Activated naive CD4-positive, alpha-beta T cell treated with anti-CD3 and anti-CD28 coated beads for 36 hours (primary cell): ENCODE results near the gene CORO1C. TPM values are rescaled to one million over a fixed set of nuclear protein-coding genes. Genes with fewer than 3 reads are reported as not detected.
"Not testable (repeated sequence)": the region's sequence is repeated elsewhere in the genome, so short reads cannot be mapped to it uniquely, and the experiment has no call there.

Experiments used
- CTCF ChIA-PET: fragments of 350-600 bp; sonication (Branson Sonifier 250); formaldehyde crosslinking; loops from one replicate; lab custom pipeline; 2021; ENCODE audit warnings: antibody characterized with exemption; lab: Charles Lee
- DNase-seq: peaks from one replicate; pipeline ENCODE4 v3.0.0-alpha.2; 2020
- H3K27ac Mint-ChIP-seq: one replicate; pipeline ENCODE4 v1.8.0; 2021; ENCODE audit warnings: mild to moderate bottlenecking, mixed read lengths
- H3K27me3 Mint-ChIP-seq: one replicate; pipeline ENCODE4 v1.8.0; 2021; ENCODE audit warnings: low read depth, mixed read lengths
- H3K36me3 Mint-ChIP-seq: one replicate; pipeline ENCODE4 v1.8.0; 2021; ENCODE audit warnings: low read depth, mixed read lengths
- H3K4me1 Mint-ChIP-seq: one replicate; pipeline ENCODE4 v1.8.0; 2021; ENCODE audit warnings: low read depth, mixed read lengths
- H3K4me3 Mint-ChIP-seq: one replicate; pipeline ENCODE4 v1.8.0; 2021; ENCODE audit warnings: mild to moderate bottlenecking, moderate library complexity, mixed read lengths
- H3K9me3 Mint-ChIP-seq: one replicate; pipeline ENCODE4 v1.8.0; 2021; ENCODE audit warnings: mixed read lengths
- intact Hi-C: fragments of 100-400 bp; cut with micrococcal nuclease; formaldehyde crosslinking; loops from one replicate; pipeline ENCODE4 v1.15.1; 2023
- total RNA-seq, 2 experiments: library from RNA; stranded (reverse); gene quantifications; one replicate each; pipeline ENCODE4 v1.2.3, GENCODE V29; 2021

CORO1C gene
- total RNA-seq: 10 to 100 TPM; 36.4 to 43.7 TPM

GRCh38 chr12:108731105-108731865, at the start of gene CORO1C:
Gene CORO1C, minus strand, starts transcription at chr12:108731518. Its CDS starts 30,200 bp downstream, at chr12:108701318.
- H3K4me3 Mint-ChIP-seq: peak within 1 kb of the TSS; percentile 89
- no peaks in the 10 kb centered on the region for H3K36me3 Mint-ChIP-seq
- CTCF ChIA-PET: interaction anchor here (0.8 to 1.9 kb wide), 3 partner anchors 32 to 73 kb away, joined by 5 to 10 read pairs (median 6); no protein-coding TSS in a partner anchor
- DNase-seq: peak; percentile 96
- no peaks in the 10 kb centered on the region for H3K27me3 Mint-ChIP-seq
- intact Hi-C loops: loop anchor here (1.0 to 2.0 kb wide), 11 partner anchors 40 to 423 kb away; partner anchors contain the start of genes ALKBH2, ISCU, SSH1 and UNG
- H3K9me3 Mint-ChIP-seq: no peaks in the 10 kb centered on the region
- peak within 1 kb of the TSS; percentile 87 for H3K27ac Mint-ChIP-seq
- peaks cover 29% of the 10 kb centered on the region for H3K4me1 Mint-ChIP-seq

- Mint-ChIP-seq H3K27me3 (no peaks in the 10 kb centered on the region), H3K4me1 (no peaks in the 10 kb centered on the region), H3K9me3 (no peaks in the 10 kb centered on the region), H3K4me3 (no peak overlapping the region), H3K27ac (no peak overlapping the region), H3K36me3 (no peaks in the 10 kb centered on the region)
- intact Hi-C loops: no loop called here
- no peak for DNase-seq
- CTCF ChIA-PET: no interaction called here
Measured at GRCh38 chr12:108779998-108780688, 48.8 kb upstream of the CORO1C start.

- H3K36me3 Mint-ChIP-seq: no peaks in the 10 kb centered on the region
- intact Hi-C loops: no loop called here
- no peaks in the 10 kb centered on the region for H3K4me1 Mint-ChIP-seq
- no peaks in the 10 kb centered on the region for H3K27me3 Mint-ChIP-seq
- CTCF ChIA-PET: interaction anchor here (0.8 kb wide), 1 partner anchor 25 kb away, joined by 4 read pairs; no protein-coding TSS in a partner anchor
- H3K9me3 Mint-ChIP-seq: no peaks in the 10 kb centered on the region
- H3K27ac Mint-ChIP-seq: no peak overlapping the region
- H3K4me3 Mint-ChIP-seq: no peak overlapping the region
- no peak for DNase-seq
Measured at GRCh38 chr12:108778053-108778452, 46.7 kb upstream of the CORO1C start.

- H3K27ac Mint-ChIP-seq: no peak overlapping the region
- no peak overlapping the region for H3K4me3 Mint-ChIP-seq
- intact Hi-C loops: no loop called here
- H3K36me3 Mint-ChIP-seq: no peaks in the 10 kb centered on the region
- H3K9me3 Mint-ChIP-seq: no peaks in the 10 kb centered on the region
- CTCF ChIA-PET: interaction anchor here (1.5 kb wide), 1 partner anchor 27 kb away, joined by 3 read pairs; no protein-coding TSS in a partner anchor
- DNase-seq: no peak
- H3K27me3 Mint-ChIP-seq: no peaks in the 10 kb centered on the region
- no peaks in the 10 kb centered on the region for H3K4me1 Mint-ChIP-seq
Measured at GRCh38 chr12:108777156-108777555, 45.8 kb upstream of the CORO1C start.

GRCh38 chr12:108773798-108774788, 42.8 kb upstream of the CORO1C start:
- intact Hi-C loops: no loop called here
- Mint-ChIP-seq H3K9me3 (no peaks in the 10 kb centered on the region), H3K4me3 (no peak overlapping the region), H3K4me1 (no peaks in the 10 kb centered on the region), H3K27me3 (peaks cover 4% of the 10 kb centered on the region), H3K27ac (no peak overlapping the region), H3K36me3 (no peaks in the 10 kb centered on the region)
- DNase-seq: no peak
- CTCF ChIA-PET: no interaction called here

GRCh38 chr12:108772891-108773797, 41.8 kb upstream of the CORO1C start:
- CTCF ChIA-PET: no interaction called here
- no peak for DNase-seq
- intact Hi-C loops: no loop called here
- Mint-ChIP-seq H3K36me3 (no peaks in the 10 kb centered on the region), H3K27ac (no peak overlapping the region), H3K9me3 (no peaks in the 10 kb centered on the region), H3K4me3 (no peak overlapping the region), H3K27me3 (peaks cover 6% of the 10 kb centered on the region), H3K4me1 (no peaks in the 10 kb centered on the region)

GRCh38 chr12:108772247-108772646, 40.9 kb upstream of the CORO1C start:
- CTCF ChIA-PET: interaction anchor here (0.9 to 2.7 kb wide), 2 partner anchors 53 to 108 kb away, joined by 3 to 15 read pairs; no protein-coding TSS in a partner anchor
- H3K27ac Mint-ChIP-seq: no peak overlapping the region
- H3K4me1 Mint-ChIP-seq: no peaks in the 10 kb centered on the region
- H3K9me3 Mint-ChIP-seq: no peaks in the 10 kb centered on the region
- no peaks in the 10 kb centered on the region for H3K36me3 Mint-ChIP-seq
- DNase-seq: no peak
- peaks cover 6% of the 10 kb centered on the region for H3K27me3 Mint-ChIP-seq
- no peak overlapping the region for H3K4me3 Mint-ChIP-seq
- intact Hi-C loops: no loop called here

GRCh38 chr12:108771835-108772234, 40.5 kb upstream of the CORO1C start:
- H3K4me3 Mint-ChIP-seq, intact Hi-C loops, DNase-seq, H3K36me3 Mint-ChIP-seq, H3K9me3 Mint-ChIP-seq, H3K27me3 Mint-ChIP-seq, H3K27ac Mint-ChIP-seq, H3K4me1 Mint-ChIP-seq: not testable (repeated sequence)
- CTCF ChIA-PET: interaction anchor here (0.9 to 2.7 kb wide), 2 partner anchors 54 to 108 kb away, joined by 3 to 15 read pairs; no protein-coding TSS in a partner anchor

- no peaks in the 10 kb centered on the region for H3K36me3 Mint-ChIP-seq
- intact Hi-C loops: no loop called here
- DNase-seq: no peak
- H3K27me3 Mint-ChIP-seq: peaks cover 6% of the 10 kb centered on the region
- CTCF ChIA-PET: interaction anchor here (2.7 kb wide), 1 partner anchor 107 kb away, joined by 15 read pairs; no protein-coding TSS in a partner anchor
- H3K4me3 Mint-ChIP-seq: no peak overlapping the region
- no peaks in the 10 kb centered on the region for H3K4me1 Mint-ChIP-seq
- H3K27ac Mint-ChIP-seq: no peak overlapping the region
- no peaks in the 10 kb centered on the region for H3K9me3 Mint-ChIP-seq
Measured at GRCh38 chr12:108770963-108771362, 39.6 kb upstream of the CORO1C start.

GRCh38 chr12:108770269-108770829, 39.0 kb upstream of the CORO1C start:
- H3K27ac Mint-ChIP-seq: no peak overlapping the region
- CTCF ChIA-PET: interaction anchor here (2.7 kb wide), 1 partner anchor 107 kb away, joined by 15 read pairs; no protein-coding TSS in a partner anchor
- no peaks in the 10 kb centered on the region for H3K36me3 Mint-ChIP-seq
- H3K4me3 Mint-ChIP-seq: no peak overlapping the region
- no peak for DNase-seq
- H3K27me3 Mint-ChIP-seq: peaks cover 6% of the 10 kb centered on the region
- intact Hi-C loops: no loop called here
- no peaks in the 10 kb centered on the region for H3K4me1 Mint-ChIP-seq
- H3K9me3 Mint-ChIP-seq: no peaks in the 10 kb centered on the region
